GM21825 (cell line): ENCODE results near the gene MSRB1.

Experiments
- ATAC-seq: cut with Tn5 transposase; IDR thresholded peaks from one replicate; pipeline ENCODE4 v1.9.1; 2021; ENCODE audit warnings: mild to moderate bottlenecking, moderate library complexity; ENCODE audit not compliant: unreplicated experiment

MSRB1 gene

GRCh38 chr16:1942810-1943726 lies at the start of gene MSRB1:
Gene MSRB1, minus strand, starts transcription at chr16:1943199. Its CDS starts 43 bp downstream, at chr16:1943156.
- ATAC-seq: peak; percentile 89

- ATAC-seq: peak; percentile 40
Measured at GRCh38 chr16:1991948-1992703, 49.1 kb upstream of the MSRB1 start.

- no peak for ATAC-seq
Measured at GRCh38 chr16:1991588-1991947, 48.6 kb upstream of the MSRB1 start.

GRCh38 chr16:1991135-1991551 lies 48.1 kb upstream of the MSRB1 start:
- ATAC-seq: peak; percentile 27

GRCh38 chr16:1990351-1991134 lies 47.5 kb upstream of the MSRB1 start:
- ATAC-seq: no peak

- ATAC-seq: no peak
Measured at GRCh38 chr16:1990101-1990350, 47.0 kb upstream of the MSRB1 start.

GRCh38 chr16:1989209-1990100 lies 46.5 kb upstream of the MSRB1 start, which contains the start of gene SYNGR3:
Gene SYNGR3, plus strand, starts transcription at chr16:1989970. Its CDS starts 133 bp downstream, at chr16:1990103.
- no peak for ATAC-seq

GRCh38 chr16:1987198-1987597 lies 44.2 kb upstream of the MSRB1 start:
- no peak for ATAC-seq

GRCh38 chr16:1985466-1986150 lies 42.6 kb upstream of the MSRB1 start:
- ATAC-seq: no peak

GRCh38 chr16:1984347-1985225 lies 41.6 kb upstream of the MSRB1 start:
- no peak for ATAC-seq

- ATAC-seq: peak; percentile 63
Measured at GRCh38 chr16:1983544-1984346, 40.7 kb upstream of the MSRB1 start, which contains the start of gene GFER. Gene GFER, plus strand, starts transcription at chr16:1984193. Its CDS starts 26 bp downstream, at chr16:1984219.

GRCh38 chr16:1982991-1983543 lies 40.1 kb upstream of the MSRB1 start:
- no peak for ATAC-seq

GRCh38 chr16:1982013-1982433 lies 39.0 kb upstream of the MSRB1 start:
- no peak for ATAC-seq

- ATAC-seq: no peak
Measured at GRCh38 chr16:1981398-1981836, 38.4 kb upstream of the MSRB1 start, which contains the start of gene NOXO1. Gene NOXO1, minus strand, starts transcription at chr16:1981469. Its CDS starts 290 bp downstream, at chr16:1981179.

- ATAC-seq: no peak
Measured at GRCh38 chr16:1980770-1981087, 37.7 kb upstream of the MSRB1 start.

GRCh38 chr16:1980030-1980769 lies 37.2 kb upstream of the MSRB1 start:
- no peak for ATAC-seq
